GM18499 (cell line): ENCODE measurements around the gene SF3B2.

Experiments
- ATAC-seq: cut with Tn5 transposase; IDR thresholded peaks from one replicate; pipeline ENCODE4 v1.9.1; 2021; ENCODE audit warnings: moderate number of reproducible peaks; ENCODE audit not compliant: insufficient read depth, unreplicated experiment

SF3B2 gene

DNA sequence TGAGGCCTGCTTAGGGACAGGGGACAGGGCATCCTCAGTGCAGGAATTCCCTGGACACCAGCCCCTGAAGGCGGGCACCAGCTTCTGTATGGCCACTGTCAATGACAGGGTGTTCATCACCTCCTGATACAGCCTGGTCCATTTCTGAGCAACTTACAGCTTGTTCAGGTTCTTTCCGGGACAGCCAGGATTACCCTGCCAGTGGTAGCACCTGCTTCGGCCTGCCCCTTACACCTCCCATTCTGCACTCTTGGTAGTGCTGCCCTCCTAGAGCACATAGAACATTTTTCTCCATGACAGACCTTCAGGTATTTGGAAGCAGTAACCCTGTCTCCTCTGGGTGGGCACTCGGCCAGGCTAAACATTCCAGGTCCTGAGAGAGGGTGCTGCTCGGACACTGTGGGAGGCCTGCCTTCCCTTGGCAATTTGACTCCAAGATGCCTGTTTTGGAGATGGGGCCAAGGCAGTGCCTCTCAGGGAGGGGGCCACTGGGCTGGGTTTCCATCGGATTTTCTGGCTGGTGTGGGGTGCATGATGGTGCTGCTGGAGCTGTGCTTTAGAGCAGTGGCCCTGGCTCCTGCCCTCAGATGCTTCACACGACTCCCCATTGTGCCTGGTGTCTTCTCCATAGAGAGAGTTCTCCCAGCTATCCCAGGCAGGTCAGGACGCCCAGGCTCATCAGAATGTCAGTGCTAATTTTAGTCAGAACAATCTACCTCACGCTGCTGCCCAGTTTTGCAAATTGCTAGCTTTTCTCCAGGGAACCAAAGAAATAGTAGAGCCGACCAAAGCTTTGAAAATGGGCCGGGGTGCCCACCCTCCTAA lies 4.4 kb upstream of the SF3B2 start:
- ATAC-seq: no peak

- no peak for ATAC-seq
Measured at GRCh38 chr11:66048547-66049323, 3.4 kb upstream of the SF3B2 start, which contains the start of gene GAL3ST3. Gene GAL3ST3 (minus strand): TSS chr11:66049161. CDS start chr11:66045415, 3,746 bp downstream.

- no peak for ATAC-seq
Measured at GRCh38 chr11:66050581-66051231, 1.5 kb upstream of the SF3B2 start.

DNA sequence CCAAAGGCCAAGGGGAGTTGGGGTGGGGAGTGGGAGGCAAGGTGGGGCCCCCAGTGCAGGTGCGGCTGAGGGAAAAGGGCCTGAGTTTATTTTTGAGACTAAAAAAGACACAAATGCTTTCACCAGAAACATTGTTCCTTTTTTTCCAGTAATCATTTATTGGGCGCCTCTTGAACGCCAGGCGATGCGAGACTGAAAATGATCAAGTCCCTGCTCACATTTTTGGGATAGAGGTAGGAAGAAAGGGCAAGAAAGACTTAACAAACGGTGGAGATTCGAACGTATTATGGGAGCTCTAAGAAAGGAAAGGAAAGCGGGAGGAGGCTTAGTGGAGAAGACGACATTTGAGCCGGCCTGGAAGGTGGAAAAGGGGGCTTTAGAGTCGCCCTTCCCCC lies 796 bp upstream of the SF3B2 start:
- ATAC-seq: no peak

DNA sequence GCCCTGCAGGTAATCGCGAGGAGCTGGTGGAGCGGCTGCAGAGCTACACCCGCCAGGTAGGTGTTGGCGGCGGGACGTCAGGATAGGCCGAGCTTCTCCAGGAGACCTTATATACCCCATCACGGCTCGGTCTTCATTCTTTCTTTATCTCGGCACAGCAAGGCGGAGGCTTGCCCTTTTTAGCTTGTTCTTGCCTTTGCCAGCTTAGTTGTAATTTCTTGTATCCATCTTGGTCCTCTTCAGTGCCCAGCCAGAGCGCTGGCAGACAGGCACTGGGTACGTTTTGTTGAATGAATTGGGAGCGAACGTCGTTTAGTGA lies 459 bp downstream of the SF3B2 start:
- ATAC-seq: no peak

DNA sequence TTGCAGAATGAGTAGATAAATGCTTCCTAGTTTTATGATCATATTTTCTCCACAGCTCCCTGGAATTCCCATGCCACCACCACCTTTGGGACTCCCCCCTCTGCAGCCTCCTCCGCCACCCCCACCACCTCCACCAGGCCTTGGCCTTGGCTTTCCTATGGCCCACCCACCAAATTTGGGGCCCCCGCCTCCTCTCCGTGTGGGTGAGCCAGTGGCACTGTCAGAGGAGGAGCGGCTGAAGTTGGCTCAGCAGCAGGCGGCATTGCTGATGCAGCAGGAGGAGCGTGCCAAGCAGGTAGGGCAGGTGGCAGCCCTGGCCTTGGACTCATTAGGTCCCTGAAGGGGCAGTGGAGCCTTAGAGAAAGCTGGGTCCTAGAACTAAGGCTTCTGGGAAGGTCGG lies 2.9 kb downstream of the SF3B2 start:
- no peak for ATAC-seq

DNA sequence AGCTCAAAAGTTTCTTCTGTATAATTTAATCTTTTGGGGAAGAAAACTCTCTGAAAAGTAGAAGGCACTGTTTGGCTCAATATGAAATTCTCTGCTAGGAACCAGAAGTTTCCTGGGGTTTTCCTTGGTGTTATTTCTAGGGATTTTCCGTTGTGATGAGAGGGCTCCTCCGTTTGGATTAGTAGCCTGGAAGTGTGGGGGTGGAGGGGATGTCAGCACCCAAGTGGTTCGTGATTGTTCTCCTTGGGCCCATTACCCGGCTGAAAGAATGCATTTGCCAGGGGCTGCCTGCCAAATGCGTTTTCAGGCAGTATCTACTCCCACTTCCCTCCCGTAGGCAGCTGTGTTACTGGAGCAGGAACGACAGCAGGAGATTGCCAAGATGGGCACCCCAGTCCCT lies 4.3 kb downstream of the SF3B2 start:
- ATAC-seq: no peak

DNA sequence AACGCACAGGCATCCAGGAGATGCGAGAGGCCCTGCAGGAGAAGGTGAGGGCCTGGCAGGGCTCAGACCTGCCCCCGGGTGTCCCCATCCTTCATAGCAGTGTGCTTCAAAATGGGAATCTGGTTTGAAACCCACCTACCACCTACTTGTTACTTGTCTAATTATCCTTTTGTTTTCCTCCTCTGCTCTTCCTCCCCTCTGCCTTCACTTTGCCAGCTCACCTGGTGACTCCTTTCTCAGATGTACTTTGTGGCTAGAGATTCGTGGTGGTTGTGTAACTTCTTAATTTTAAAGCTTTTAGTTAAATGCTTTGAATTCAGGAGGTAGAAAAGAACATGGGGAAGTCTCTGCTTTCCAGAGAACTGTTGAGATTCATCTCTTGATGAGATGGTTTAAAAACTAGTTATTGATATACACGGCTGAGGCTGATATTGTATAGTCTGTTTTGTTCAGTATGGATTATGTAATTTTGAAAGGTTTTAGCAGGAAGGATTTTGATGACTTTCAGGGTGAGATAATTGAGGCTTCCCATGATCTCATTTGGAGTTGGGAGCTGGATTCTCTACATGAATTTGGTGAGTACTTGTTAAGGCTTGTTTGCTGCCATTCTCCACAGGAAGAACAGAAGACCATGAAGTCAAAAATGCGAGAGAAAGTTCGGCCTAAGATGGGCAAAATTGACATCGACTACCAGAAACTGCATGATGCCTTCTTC lies 8.0 kb downstream of the SF3B2 start:
- no peak for ATAC-seq

- no peak for ATAC-seq
Measured at GRCh38 chr11:66061268-66061667, 9.1 kb downstream of the SF3B2 start.

- no peak for ATAC-seq
Measured at GRCh38 chr11:66062408-66062807, 10.2 kb downstream of the SF3B2 start.

DNA sequence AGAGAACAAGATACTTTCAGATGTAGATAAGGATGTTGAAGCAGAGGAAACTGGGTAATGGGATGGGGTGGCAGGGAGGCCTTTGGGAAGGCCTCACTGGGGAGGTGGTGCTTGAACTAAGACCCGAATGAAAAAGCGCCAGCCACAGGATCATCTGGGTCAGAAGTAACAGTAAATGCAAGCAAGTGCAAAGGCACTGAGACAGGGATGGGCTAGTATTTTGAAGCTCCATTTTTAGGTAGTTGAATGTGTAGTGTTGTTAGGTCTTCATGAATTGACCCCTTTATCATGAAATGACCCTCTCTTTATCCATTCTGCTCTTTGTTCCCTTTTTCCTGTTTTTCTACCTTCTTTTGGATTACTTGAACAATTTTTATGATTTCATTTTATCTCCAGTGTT lies 11.7 kb downstream of the SF3B2 start:
- no peak for ATAC-seq

GRCh38 chr11:66064571-66064970 lies 12.4 kb downstream of the SF3B2 start:
- ATAC-seq: no peak

DNA sequence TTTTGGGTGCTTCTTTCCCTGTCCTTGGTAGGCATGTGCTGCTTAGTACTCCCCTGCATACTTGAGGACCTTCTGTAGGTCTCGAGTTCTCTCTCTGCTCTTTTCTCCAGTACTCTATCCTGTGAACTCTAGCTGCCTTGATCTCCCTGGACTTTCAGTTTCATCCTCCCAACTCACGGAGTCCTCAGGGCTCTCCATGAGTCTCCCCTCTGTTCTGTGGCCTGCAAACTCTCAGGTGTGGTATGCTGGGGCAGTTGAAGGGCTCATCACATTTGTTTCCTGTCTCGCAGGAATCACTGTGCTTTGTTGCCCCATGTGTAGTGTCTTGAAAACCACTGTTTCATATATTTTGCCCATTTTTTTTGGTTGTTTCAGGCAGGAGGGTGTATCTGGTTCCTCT lies 14.6 kb downstream of the SF3B2 start:
- ATAC-seq: no peak

DNA sequence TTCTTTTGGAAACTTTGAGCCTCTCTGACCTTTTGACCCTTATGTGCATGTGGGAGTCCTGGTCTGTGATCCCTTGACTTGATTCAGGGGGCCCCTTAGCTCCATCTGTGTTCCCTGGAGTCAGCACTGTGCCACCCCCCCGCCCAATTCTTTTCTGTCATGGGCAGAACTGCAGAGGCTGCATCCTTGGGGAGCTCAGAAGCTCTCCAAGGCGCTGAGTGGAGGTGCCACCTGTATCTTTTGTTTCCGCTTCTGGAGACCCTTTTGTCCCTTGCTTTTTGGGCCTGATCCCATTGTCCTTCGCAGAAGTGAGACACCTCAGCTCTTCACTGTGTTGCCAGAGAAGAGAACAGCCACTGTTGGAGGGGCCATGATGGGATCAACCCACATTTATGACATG lies 15.5 kb downstream of the SF3B2 start:
- ATAC-seq: no peak

- no peak for ATAC-seq
Measured at GRCh38 chr11:66068154-66068821, 16.1 kb downstream of the SF3B2 start.

GRCh38 chr11:66068923-66069714 lies 17.0 kb downstream of the SF3B2 start:
- no peak for ATAC-seq

DNA sequence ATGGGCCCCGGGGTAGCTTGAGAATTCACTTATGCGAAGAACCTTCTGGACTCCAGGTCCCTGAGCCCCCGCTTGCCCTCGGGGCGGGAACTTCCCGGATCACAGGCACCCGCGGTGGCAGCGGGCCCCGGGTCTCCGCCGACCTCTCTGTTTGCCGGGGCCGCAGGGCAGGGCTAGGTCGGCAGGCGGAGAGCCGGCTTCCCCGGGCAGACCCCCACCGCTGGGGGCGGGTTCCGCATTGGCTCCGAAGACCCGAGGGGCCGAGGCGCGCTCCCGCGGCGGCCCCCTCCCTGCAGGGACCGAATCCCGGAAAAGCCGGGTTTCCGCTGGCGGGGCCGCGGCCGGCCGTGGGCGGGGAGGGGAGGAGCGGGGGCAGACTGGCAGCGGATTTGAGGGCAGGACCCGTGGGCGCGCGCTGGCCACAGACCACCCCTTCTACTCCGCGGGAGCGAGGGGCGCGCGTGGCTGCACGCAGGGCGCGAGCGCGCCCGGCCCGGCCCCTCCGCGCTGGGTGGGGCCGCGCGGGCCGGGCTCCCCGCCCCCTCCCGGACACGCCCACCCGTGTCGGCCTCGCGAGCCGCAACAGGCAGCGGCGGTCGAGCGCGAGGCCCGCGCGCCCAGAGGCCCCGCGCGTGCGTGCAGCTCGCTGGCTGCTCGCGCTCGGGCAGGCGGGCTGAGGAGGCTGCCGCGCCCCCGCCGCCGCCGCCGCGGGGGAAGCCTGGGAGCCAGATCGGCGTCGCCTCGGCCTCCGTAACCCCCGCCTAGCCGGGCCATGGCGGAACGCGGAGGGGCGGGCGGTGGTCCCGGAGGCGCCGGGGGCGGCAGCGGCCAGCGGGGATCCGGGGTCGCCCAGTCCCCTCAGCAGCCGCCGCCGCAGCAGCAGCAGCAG lies 17.8 kb downstream of the SF3B2 start, which contains the start of gene PACS1:
TSS of gene PACS1 (plus strand) at position 558 of the 889 bp plus-strand sequence. CDS start at position 773, 215 bp downstream.
- no peak for ATAC-seq
